Vagina (tissue), 2 donors: ENCODE measurements around the gene SERINC5.

Experiments
- CTCF ChIP-seq, 3 experiments: fragments of 450-650 bp in 2 of 3; fragments of 200-600 bp in 1 of 3; sonication (generic) in 1 of 3; IDR thresholded peaks; one replicate each; pipeline ENCODE4 v1.5.1; 2017 to 2019; ENCODE audit warnings: antibody characterized with exemption in 3 of 3, mild to moderate bottlenecking in 2 of 3, moderate library complexity in 2 of 3
- POLR2A ChIP-seq, 2 donors: fragments of 450-650 bp; IDR thresholded peaks; one replicate each; pipeline ENCODE4 v1.6.1; 2017; ENCODE audit warnings: antibody characterized with exemption in 2 of 2, mild to moderate bottlenecking in 2 of 2, moderate library complexity in 2 of 2

DNA sequence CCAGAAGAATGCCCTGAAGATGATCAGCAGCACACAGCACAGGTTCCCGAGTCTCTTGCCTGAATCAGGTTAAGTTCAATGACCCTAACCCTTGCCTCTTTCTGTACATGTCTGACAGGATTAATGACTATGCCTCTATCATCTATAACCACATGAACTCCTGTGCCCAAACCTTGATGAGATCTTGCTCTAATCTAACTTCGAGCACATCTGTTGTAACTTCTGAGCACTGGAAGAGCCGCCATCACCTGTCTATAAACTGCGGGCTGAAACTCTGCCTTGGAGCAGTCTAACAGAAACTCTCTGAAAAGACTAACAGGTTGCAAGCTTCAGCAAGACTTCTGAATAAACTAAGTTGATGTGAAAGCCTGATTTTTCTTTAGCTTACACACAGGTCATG is 44.5 kb downstream of the SERINC5 start:
- TF ChIP-seq CTCF (IDR thresholded peaks at IDR 0.05) (no peak), POLR2A (IDR thresholded peaks at IDR 0.05) (no peak)
